H1 (cell line): ENCODE results near the gene NECAB3.

Experiments
- CEBPB ChIP-seq: IDR thresholded peaks from 2 replicates; pipeline ENCODE4 v1.6.1; 2012; ENCODE audit warnings: low read depth, low read length
- CHD2 ChIP-seq: IDR thresholded peaks from 2 replicates; pipeline ENCODE4 v1.6.1; 2012; ENCODE audit warnings: low read length, improper control_type of control experiment
- CREB1 ChIP-seq: IDR thresholded peaks from 2 replicates; pipeline ENCODE4 v1.6.1; 2012; ENCODE audit warnings: inconsistent platforms
- CTCF ChIP-seq, 3 experiments: IDR thresholded peaks; 1 replicate in 2 of 3; 2 replicates in 1 of 3; pipeline versions ENCODE4 v1.5.1 to v1.6.1; 2011; ENCODE audit warnings: low read length in 3 of 3, mild to moderate bottlenecking in 3 of 3, inconsistent platforms in 2 of 3, low read depth in 1 of 3, moderate library complexity in 1 of 3; ENCODE audit not compliant: insufficient read depth in 1 of 3; ENCODE audit errors: control extremely low read depth in 1 of 3
- EZH2 ChIP-seq: fragments of 200-600 bp; sonication (generic); IDR thresholded peaks from 2 replicates; pipeline ENCODE4 v1.7.1; 2012; ENCODE audit warnings: low read depth, mild to moderate bottlenecking, moderate library complexity, low read length, inconsistent platforms; ENCODE audit not compliant: severe bottlenecking
- JUND ChIP-seq: IDR thresholded peaks from 2 replicates; pipeline ENCODE4 v1.6.1; 2011; ENCODE audit warnings: mild to moderate bottlenecking, improper control_type of control experiment, low read length
- PHF8 ChIP-seq: fragments of 200-600 bp; sonication (generic); conservative IDR thresholded peaks from 2 replicates; pipeline ENCODE4 v1.7.1; 2012; ENCODE audit warnings: low read depth, mild to moderate bottlenecking, inconsistent platforms, low read length, moderate library complexity
- POLR2AphosphoS5 ChIP-seq: IDR thresholded peaks from 2 replicates; pipeline ENCODE4 v1.6.1; 2011; ENCODE audit warnings: low read depth, low read length
- RFX5 ChIP-seq: IDR thresholded peaks from 2 replicates; pipeline ENCODE4 v1.6.1; 2011; ENCODE audit warnings: low read depth, low read length, improper control_type of control experiment, borderline replicate concordance
- RNF2 ChIP-seq: fragments of 200-900, 300-1000 bp; sonication (generic); IDR thresholded peaks from 2 replicates; pipeline ENCODE4 v1.7.1; 2016; ENCODE audit warnings: borderline replicate concordance, low read depth, mild to moderate bottlenecking, antibody characterized with exemption, low read length; ENCODE audit not compliant: poor library complexity, severe bottlenecking; ENCODE audit errors: missing control alignments
- SAP30 ChIP-seq: fragments of 300-600 bp; sonication (generic); IDR thresholded peaks from 2 replicates; pipeline ENCODE4 v1.7.1; 2012; ENCODE audit warnings: low read length, moderate library complexity, mild to moderate bottlenecking, inconsistent platforms; ENCODE audit not compliant: insufficient read depth, insufficient replicate concordance
- SP1 ChIP-seq: IDR thresholded peaks from 2 replicates; pipeline ENCODE4 v1.6.1; 2011; ENCODE audit warnings: low read depth, low read length

- no peak for TF ChIP-seq CTCF (IDR thresholded peaks at IDR 0.05; ENCODE audit: control extremely low read depth in 1 of 3, insufficient read depth in 1 of 3, low read depth in 1 of 3, low read length in 3 of 3)
- no peak for TF ChIP-seq PHF8
- TF ChIP-seq SP1, result no peak
- no peak for TF ChIP-seq POLR2AphosphoS5
- TF ChIP-seq JUND, result no peak
- no peak for TF ChIP-seq EZH2
- TF ChIP-seq RNF2, result no peak
- no peak for TF ChIP-seq CHD2
- TF ChIP-seq RFX5, result no peak
- TF ChIP-seq CREB1, result no peak
- no peak for TF ChIP-seq CEBPB
- TF ChIP-seq SAP30, result no peak
Observed at GRCh38 chr20:33656010-33656782, 18.0 kb downstream of the NECAB3 start.
